Suppressor macrophage treated with lipopolysaccharide for 1 hour (primary cell): ENCODE data around the gene AUTS2.

ENCODE experiments used
- DNase-seq, 3 donors: peaks; one replicate each; pipeline ENCODE4 v3.0.0-alpha.2; 2020 to 2022

Gene AUTS2

DNA sequence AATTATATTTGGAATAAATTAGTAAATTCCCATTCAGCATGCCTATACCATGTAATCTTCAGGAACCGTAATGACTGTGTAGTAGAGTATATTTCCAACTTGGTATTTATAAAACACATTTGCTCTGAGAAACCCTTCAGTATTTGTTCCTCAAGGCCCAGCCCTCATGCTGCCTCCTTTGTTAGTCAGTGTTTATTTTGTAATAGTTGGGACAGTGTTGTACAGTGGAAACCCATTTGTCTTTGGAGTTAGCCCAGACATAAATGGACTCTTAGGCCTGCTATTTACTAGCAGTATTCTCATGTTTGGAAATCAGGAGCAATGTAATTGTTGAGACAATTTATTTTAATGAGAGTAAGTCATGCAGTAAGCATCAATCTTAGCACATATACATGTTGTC is 686.9 kb downstream of the AUTS2 start:
- DNase-seq: no peak

GRCh38 chr7:70285854-70286253 is 687.6 kb downstream of the AUTS2 start:
- no peak for DNase-seq

DNA sequence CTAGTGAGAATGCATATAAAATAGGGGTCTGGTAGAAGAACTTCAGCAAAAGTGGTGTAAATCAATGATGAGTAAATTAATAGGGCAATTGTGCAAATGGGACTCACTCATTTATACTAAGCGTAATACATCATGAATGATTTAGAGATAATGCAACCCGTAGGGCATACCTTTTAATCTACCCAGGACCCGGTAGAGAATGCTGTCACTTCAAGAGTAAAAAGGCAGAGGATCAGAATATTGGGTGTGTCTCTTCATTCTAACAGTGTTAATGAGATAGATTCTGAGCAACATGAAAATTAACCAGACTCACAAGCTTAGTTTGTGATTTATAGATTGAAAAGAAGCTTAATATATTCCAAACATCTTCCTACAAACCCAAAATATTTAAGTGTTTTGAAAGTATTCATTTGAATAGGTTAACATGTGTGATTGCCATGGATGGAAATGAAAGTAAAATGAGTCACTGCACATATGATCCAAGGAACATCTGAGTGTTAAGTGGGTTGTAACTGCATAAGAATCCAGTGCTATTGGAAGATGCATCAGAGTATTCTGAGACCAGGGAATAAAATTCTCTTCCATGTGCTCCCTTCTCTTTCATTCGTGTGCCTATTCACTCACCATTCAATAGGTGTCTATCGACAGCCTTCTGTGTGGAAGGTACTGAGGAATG is 690.6 kb downstream of the AUTS2 start:
- no peak for DNase-seq

GRCh38 chr7:70292716-70293115 is 694.4 kb downstream of the AUTS2 start:
- no peak for DNase-seq

- no peak for DNase-seq
Measured at GRCh38 chr7:70294211-70294911, 696.1 kb downstream of the AUTS2 start.

GRCh38 chr7:70298780-70299471 is 700.7 kb downstream of the AUTS2 start:
- DNase-seq: no peak

GRCh38 chr7:70299472-70299807 is 701.2 kb downstream of the AUTS2 start:
- DNase-seq: no peak

DNA sequence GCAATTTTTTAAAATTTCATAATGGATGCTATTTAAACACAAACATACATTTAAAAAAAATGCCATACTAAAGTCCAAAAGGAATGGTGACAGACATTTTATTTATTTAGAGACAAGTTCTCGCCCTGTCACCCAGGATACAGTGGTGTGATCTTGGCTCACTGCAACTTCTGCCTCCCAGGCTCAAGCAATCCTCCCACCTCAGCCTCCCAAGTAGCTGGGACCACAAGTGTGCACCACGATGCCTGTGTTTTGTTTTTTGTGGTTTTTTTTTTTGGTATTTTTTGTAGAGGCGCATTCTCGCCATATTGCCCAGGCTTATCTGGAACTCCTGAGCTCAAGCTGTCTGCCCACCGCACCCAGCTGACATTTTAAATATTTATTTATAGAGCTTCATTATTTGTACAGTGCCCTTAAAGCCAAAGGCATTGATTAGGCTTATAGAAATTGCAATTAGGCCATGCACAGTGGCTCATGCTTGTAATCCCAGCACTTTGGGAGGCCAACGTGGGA is 703.5 kb downstream of the AUTS2 start:
- no peak for DNase-seq

DNA sequence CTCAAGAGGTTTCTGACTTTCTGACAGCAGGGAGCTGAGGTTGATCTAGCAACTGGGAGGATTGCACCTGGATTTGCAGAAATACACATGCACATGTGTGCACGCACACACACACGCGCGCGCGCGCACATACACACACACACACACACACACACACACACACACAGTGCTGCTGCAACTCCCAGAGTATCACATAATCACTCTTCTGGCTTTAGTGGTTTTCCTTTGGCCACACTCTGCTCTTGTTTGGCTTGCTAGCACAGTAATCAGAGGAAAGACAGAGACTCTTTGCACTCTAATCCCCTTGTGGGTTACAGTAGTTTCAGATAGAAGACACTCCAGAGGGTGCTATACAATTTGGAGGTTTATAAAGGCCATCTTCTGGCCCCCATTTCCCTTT is 705.0 kb downstream of the AUTS2 start:
- no peak for DNase-seq

GRCh38 chr7:70303780-70304179 is 705.5 kb downstream of the AUTS2 start:
- no peak for DNase-seq

DNA sequence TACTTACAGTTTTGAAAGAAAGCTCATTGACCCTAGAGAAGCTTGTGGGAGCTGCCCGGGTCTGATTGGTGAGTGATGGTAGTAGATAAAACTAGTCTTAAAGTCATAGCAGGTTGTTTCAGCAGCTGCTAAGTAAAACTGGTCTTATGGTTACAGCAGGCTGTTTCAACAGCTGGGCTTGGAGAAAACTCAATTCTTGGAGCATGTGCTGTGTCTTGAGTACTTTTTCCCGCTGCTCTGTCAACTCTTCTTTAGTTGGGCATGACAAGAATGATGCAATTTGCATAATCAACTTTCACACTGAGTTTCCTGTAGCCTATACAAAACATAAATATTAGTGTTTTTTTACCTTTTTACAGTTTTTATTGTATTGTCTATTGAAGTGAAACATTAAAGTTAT is 707.9 kb downstream of the AUTS2 start:
- no peak for DNase-seq

DNA sequence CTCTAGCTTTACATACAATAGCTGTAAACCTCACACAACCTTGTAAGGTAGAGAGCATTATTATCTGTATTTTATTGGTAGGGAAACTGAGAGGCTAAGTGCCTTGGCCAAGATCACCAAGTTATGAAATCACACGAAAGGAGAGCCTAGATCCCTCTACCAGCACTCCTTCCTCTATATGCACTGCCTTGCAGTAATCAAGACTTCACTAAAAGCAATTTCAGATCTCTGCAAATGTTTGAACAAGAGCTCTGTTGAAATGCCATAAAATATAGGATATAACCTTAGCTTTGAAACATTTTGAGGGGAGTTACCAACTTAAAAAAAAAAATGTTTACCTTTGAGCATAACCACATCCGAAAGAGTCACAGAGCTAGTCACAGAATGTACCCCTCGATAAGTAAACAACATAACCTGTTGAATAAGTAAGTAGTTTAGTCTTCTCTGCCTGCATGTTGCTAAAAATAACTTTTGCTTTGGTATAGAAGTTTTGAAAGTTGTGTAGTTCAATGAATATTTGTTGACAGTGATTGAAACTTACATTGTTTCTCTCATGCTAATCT is 709.4 kb downstream of the AUTS2 start:
- DNase-seq: no peak

DNA sequence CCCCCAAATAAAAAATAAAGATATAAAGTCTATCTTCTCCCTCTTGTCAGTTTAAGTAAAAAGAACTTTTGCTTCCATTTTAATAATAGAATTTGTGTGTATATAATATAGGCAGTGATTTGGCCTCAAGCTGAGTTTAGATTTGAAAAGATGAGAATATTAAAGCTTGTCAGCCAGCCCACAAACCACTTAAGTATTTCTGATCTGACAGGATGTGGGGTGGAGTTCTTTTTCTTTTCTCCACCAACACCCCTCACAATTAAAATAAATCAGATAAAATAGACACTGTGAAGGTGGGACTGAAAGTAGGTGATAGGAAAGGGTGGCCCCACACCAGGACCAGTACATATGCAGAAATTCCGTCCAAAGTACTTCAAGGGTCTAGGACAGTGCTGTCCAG is 714.1 kb downstream of the AUTS2 start:
- DNase-seq: no peak

DNA sequence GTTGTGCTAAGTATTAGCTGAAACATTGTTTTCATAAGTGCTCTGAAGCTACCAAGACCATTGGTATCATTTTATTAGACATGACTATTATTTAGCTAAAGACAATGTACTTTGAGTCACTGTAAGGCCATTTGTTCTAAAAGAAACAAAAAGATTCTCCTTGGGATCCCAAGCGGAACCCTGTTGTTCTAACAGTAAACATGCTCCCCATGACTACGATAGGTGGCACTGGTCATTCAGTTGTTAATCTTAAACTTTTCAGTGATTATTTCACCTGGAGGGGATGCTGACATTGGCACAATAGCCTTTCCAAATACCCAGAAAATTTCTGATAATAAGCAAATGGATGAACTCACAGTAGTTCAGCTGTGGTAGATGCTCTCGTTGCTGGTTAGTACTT is 715.0 kb downstream of the AUTS2 start:
- no peak for DNase-seq

DNA sequence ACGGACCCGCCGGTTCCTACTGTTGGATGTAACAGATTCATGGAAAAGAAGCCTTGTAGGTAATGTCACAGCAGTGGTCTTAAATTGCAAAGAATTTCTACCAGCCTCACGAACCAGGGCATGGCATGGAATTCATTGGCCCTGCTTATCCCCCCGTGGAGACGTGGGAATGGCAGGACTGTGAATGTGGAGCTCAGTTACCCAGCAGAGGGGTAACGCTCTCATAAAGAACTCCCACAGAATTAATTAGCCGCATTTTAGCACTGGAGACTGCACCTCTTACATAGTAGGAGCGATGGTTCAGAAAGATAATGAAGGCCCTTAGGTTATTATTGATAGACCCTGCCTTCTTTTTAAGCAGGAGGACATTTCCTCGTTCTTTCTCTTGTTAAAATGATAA is 715.4 kb downstream of the AUTS2 start:
- no peak for DNase-seq

GRCh38 chr7:70314221-70314620 is 715.9 kb downstream of the AUTS2 start:
- DNase-seq: no peak

GRCh38 chr7:70316745-70317144 is 718.5 kb downstream of the AUTS2 start:
- no peak for DNase-seq

- DNase-seq: no peak
Measured at GRCh38 chr7:70317356-70317755, 719.1 kb downstream of the AUTS2 start.

- no peak for DNase-seq
Measured at GRCh38 chr7:70318511-70318910, 720.2 kb downstream of the AUTS2 start.

DNA sequence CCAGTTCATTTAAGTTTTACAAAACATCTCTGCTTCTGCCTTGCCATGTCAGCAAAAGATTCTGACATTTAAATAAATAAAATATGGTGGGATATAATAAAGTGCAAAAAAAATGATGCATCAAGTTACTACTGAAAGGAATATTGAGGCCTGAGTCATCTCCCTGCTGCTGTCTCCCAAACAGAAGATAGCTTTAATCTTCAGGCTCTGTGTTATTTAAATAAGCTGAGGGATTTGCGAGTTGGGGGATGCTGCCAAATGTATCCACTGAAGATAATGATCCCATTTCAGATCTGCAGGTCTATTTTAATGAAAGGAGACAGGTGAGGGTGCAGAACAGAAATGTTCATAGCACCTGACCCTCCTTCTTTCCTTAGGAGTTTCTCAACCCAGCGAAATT is 720.8 kb downstream of the AUTS2 start:
- no peak for DNase-seq

- DNase-seq: no peak
Measured at GRCh38 chr7:70321016-70321590, 722.8 kb downstream of the AUTS2 start.

- no peak for DNase-seq
Measured at GRCh38 chr7:70322856-70323255, 724.6 kb downstream of the AUTS2 start.

GRCh38 chr7:70325509-70326101 is 727.3 kb downstream of the AUTS2 start:
- DNase-seq: no peak
